DMS 273 treated with DMSO at 0.1 percent for 48 hours (cell line): ENCODE data around the gene NEMP1.
"Not testable (repeated sequence)": the region's sequence is repeated elsewhere in the genome, so short reads cannot be mapped to it uniquely, and the experiment has no call there.

Source experiments
- DNase-seq: peaks from one replicate; lab custom pipeline; 2025; lab: John Stamatoyannopoulos, UW

The NEMP1 gene

GRCh38 chr12:57057067-57057751 is 21.4 kb downstream of the NEMP1 start:
- DNase-seq: no peak

- no peak for DNase-seq
Measured at GRCh38 chr12:57055824-57056223, 22.8 kb downstream of the NEMP1 start.

- DNase-seq: not testable (repeated sequence)
Measured at GRCh38 chr12:57053901-57054300, 24.7 kb downstream of the NEMP1 start.

GRCh38 chr12:57053146-57053545 is 25.4 kb downstream of the NEMP1 start:
- DNase-seq: not testable (repeated sequence)

- no peak for DNase-seq
Measured at GRCh38 chr12:57051011-57051410, 27.6 kb downstream of the NEMP1 start.

- no peak for DNase-seq
Measured at GRCh38 chr12:57049890-57050289, 28.7 kb downstream of the NEMP1 start, which contains the start of gene MYO1A. MYO1A (minus strand) TSS chr12:57050129; CDS start chr12:57048323, 1,806 bp downstream.

- DNase-seq: no peak
Measured at GRCh38 chr12:57049119-57049446, 29.5 kb downstream of the NEMP1 start.

GRCh38 chr12:57048423-57049118 is 30.0 kb downstream of the NEMP1 start:
- no peak for DNase-seq

GRCh38 chr12:57047981-57048380 is 30.6 kb downstream of the NEMP1 start:
- DNase-seq: no peak

- DNase-seq: no peak
Measured at GRCh38 chr12:57046947-57047890, 31.4 kb downstream of the NEMP1 start.

GRCh38 chr12:57046086-57046791 is 32.4 kb downstream of the NEMP1 start:
- DNase-seq: no peak

GRCh38 chr12:57044889-57045288 is 33.7 kb downstream of the NEMP1 start:
- DNase-seq: no peak

GRCh38 chr12:57044468-57044867 is 34.1 kb downstream of the NEMP1 start:
- no peak for DNase-seq

GRCh38 chr12:57042695-57043094 is 35.9 kb downstream of the NEMP1 start:
- no peak for DNase-seq

GRCh38 chr12:57040750-57041149 is 37.8 kb downstream of the NEMP1 start:
- no peak for DNase-seq

- DNase-seq: no peak
Measured at GRCh38 chr12:57040211-57040610, 38.4 kb downstream of the NEMP1 start.

- no peak for DNase-seq
Measured at GRCh38 chr12:57039016-57039798, 39.4 kb downstream of the NEMP1 start.

GRCh38 chr12:57037264-57037663 is 41.3 kb downstream of the NEMP1 start:
- DNase-seq: no peak

- no peak for DNase-seq
Measured at GRCh38 chr12:57033431-57033830, 45.2 kb downstream of the NEMP1 start.

- DNase-seq: no peak
Measured at GRCh38 chr12:57031789-57032188, 46.8 kb downstream of the NEMP1 start.

- peak; percentile 32 for DNase-seq
Measured at GRCh38 chr12:57031138-57031725, 47.4 kb downstream of the NEMP1 start.
